Mononuclear cell (primary cell): ENCODE measurements around the gene PCED1A. TPM values are rescaled to one million over a fixed set of nuclear protein-coding genes. Genes with fewer than 3 reads are reported as not detected.

ENCODE experiments used
- H3K27me3 ChIP-seq: 2 replicates; pipeline ENCODE4 v1.6.0; 2011; ENCODE audit warnings: low read length, control low read depth; ENCODE audit not compliant: insufficient read depth
- H3K4me1 ChIP-seq: 2 replicates; pipeline ENCODE4 v1.5.1; 2011; ENCODE audit warnings: mild to moderate bottlenecking, low read length, control low read depth; ENCODE audit not compliant: insufficient read depth
- H3K4me3 ChIP-seq: 2 replicates; pipeline ENCODE4 v1.5.1; 2011; ENCODE audit warnings: mild to moderate bottlenecking, low read length, moderate library complexity
- H3K9me3 ChIP-seq: 2 replicates; pipeline ENCODE4 v1.5.1; 2011; ENCODE audit warnings: low read depth, mild to moderate bottlenecking, control low read depth, low read length
- total RNA-seq: library from RNA; depleted of rRNA; stranded (reverse); fragments of >200 nt; gene quantifications from one replicate; pipeline ENCODE4 v1.2.3, GENCODE V29; 2012

PCED1A gene, protein sequence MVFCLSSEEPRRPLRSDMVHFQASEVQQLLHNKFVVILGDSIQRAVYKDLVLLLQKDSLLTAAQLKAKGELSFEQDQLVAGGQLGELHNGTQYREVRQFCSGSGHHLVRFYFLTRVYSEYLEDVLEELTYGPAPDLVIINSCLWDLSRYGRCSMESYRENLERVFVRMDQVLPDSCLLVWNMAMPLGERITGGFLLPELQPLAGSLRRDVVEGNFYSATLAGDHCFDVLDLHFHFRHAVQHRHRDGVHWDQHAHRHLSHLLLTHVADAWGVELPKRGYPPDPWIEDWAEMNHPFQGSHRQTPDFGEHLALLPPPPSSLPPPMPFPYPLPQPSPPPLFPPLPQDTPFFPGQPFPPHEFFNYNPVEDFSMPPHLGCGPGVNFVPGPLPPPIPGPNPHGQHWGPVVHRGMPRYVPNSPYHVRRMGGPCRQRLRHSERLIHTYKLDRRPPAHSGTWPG
- 30.0 TPM for total RNA-seq

- H3K27me3 ChIP-seq = no peaks in the 10 kb centered on the region
- peak within 1 kb of the TSS; percentile 84 for H3K4me3 ChIP-seq
- peaks cover 25% of the 10 kb centered on the region for H3K4me1 ChIP-seq
- H3K9me3 ChIP-seq = no peaks in the 10 kb centered on the region
Measured at GRCh38 chr20:2840138-2840966, at the start of gene PCED1A, which contains the start of gene VPS16. TSS of gene PCED1A (minus strand) at chr20:2840655. CDS start at chr20:2839912, 743 bp downstream. TSS of gene VPS16 (plus strand) at chr20:2840745. CDS start at chr20:2840775, 30 bp downstream.

GRCh38 chr20:2889797-2890196 is 49.3 kb upstream of the PCED1A start:
- no peak overlapping the region for H3K4me3 ChIP-seq
- H3K4me1 ChIP-seq = peaks cover 6% of the 10 kb centered on the region
- H3K9me3 ChIP-seq = no peaks in the 10 kb centered on the region
- no peaks in the 10 kb centered on the region for H3K27me3 ChIP-seq

GRCh38 chr20:2889209-2889608 is 48.8 kb upstream of the PCED1A start:
- Histone ChIP-seq H3K27me3 (no peaks in the 10 kb centered on the region), H3K4me3 (no peak overlapping the region), H3K9me3 (no peaks in the 10 kb centered on the region), H3K4me1 (peaks cover 6% of the 10 kb centered on the region)

- Histone ChIP-seq H3K4me3 (no peak overlapping the region), H3K9me3 (no peaks in the 10 kb centered on the region), H3K4me1 (peaks cover 6% of the 10 kb centered on the region), H3K27me3 (no peaks in the 10 kb centered on the region)
Measured at GRCh38 chr20:2888224-2888955, 47.9 kb upstream of the PCED1A start.

DNA sequence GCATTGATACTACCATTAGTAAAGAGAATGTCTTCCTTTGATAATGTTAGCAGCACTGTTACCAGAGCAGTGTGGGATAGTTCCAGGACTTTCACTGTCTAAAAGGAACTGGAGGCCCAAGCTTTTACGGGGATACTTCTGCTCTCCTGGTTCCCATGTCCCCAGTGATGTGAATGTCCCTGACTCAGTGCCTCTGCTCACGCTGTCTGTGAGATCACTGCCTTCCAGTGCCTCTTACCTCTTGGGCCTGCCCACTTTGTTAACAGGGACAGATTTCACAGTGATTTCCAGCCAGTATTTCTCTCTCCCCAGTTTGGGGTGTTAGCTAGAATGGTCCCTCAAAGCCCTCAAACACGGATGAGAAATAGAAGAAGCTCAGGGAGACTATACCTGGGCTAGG is 47.3 kb upstream of the PCED1A start:
- Histone ChIP-seq H3K4me3 (no peak overlapping the region), H3K4me1 (peaks cover 6% of the 10 kb centered on the region), H3K9me3 (no peaks in the 10 kb centered on the region), H3K27me3 (no peaks in the 10 kb centered on the region)

DNA sequence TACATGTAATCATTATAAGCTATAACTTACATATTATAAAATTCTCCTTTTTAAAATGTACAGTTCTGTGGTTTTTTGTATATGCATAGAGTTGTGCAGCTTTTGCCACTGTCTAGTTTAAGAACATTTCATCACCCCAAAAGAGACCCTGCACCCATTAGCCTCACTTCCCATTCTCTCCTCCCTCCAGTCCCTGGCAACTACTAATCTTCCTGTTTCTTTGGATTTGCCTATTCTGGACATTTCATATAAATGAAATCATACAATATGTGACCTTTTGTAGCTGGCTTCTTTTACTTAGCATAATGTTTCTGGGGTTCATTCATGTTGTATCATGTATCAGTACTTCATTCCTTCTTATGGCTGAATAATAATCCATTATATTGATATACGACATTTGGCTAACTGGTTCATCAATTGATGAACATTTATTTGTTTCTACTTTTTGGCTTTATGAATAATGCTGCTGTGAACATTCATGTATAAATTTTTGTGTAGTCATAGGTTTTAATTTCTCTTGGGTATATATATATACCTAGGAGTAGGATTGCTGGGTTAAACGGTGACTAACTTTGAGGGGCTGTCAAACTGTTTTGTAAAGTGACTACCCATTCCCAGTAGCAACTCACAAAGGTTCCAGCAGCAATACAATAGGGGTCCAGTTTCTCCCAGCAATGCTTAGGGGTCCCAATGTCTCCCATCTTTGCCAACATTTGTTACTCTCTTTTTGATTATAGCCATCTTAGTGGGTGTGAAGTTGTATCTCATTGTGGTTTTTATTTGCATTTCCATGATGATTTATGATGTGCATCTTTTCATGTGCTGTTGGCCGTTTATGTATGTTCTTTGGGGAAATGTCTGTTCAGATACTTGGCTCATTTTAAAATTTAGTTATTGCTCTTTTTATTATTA is 43.5 kb upstream of the PCED1A start:
- no peaks in the 10 kb centered on the region for H3K9me3 ChIP-seq
- H3K4me1 ChIP-seq = peaks cover 9% of the 10 kb centered on the region
- H3K27me3 ChIP-seq = no peaks in the 10 kb centered on the region
- H3K4me3 ChIP-seq = no peak overlapping the region

- Histone ChIP-seq H3K9me3 (no peaks in the 10 kb centered on the region), H3K4me1 (peaks cover 12% of the 10 kb centered on the region), H3K4me3 (no peak overlapping the region), H3K27me3 (no peaks in the 10 kb centered on the region)
Measured at GRCh38 chr20:2880650-2881049, 40.2 kb upstream of the PCED1A start.

GRCh38 chr20:2879146-2879545 is 38.7 kb upstream of the PCED1A start:
- Histone ChIP-seq H3K9me3 (no peaks in the 10 kb centered on the region), H3K27me3 (no peaks in the 10 kb centered on the region), H3K4me3 (no peak overlapping the region), H3K4me1 (peaks cover 27% of the 10 kb centered on the region)

- Histone ChIP-seq H3K4me1 (peaks cover 32% of the 10 kb centered on the region), H3K4me3 (no peak overlapping the region), H3K27me3 (no peaks in the 10 kb centered on the region), H3K9me3 (no peaks in the 10 kb centered on the region)
Measured at GRCh38 chr20:2878515-2878914, 38.1 kb upstream of the PCED1A start.

- Histone ChIP-seq H3K9me3 (no peaks in the 10 kb centered on the region), H3K4me3 (no peak overlapping the region), H3K27me3 (no peaks in the 10 kb centered on the region), H3K4me1 (peaks cover 56% of the 10 kb centered on the region)
Measured at GRCh38 chr20:2875690-2876203, 35.3 kb upstream of the PCED1A start.

DNA sequence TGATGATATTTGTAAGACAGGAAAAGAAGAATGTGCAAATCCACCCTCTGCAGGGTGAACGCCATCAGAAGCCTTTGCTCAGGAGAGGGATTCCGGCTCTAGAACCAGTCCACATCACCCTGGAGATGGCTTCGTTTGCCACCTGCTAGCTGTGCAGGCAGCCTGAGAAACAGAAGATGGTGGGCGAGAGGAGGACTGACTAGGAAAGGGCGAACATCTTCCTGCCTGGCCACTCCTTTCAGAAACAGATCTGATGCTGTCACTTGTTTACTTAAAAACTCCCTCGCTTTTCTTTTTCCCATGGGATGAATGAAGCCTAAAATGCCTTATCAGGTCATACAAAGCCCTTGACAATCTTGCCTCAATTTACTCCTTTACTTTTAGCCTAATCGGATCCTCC is 34.0 kb upstream of the PCED1A start:
- no peaks in the 10 kb centered on the region for H3K9me3 ChIP-seq
- H3K4me1 ChIP-seq = peaks cover 62% of the 10 kb centered on the region
- peak overlapping the region; percentile 83 for H3K4me3 ChIP-seq
- H3K27me3 ChIP-seq = no peaks in the 10 kb centered on the region

GRCh38 chr20:2873747-2874041 is 33.2 kb upstream of the PCED1A start:
- Histone ChIP-seq H3K9me3 (no peaks in the 10 kb centered on the region), H3K27me3 (no peaks in the 10 kb centered on the region), H3K4me3 (peak overlapping the region; percentile 83), H3K4me1 (peaks cover 59% of the 10 kb centered on the region)

- Histone ChIP-seq H3K4me1 (peaks cover 59% of the 10 kb centered on the region), H3K4me3 (peak within 1 kb of the TSS; percentile 83), H3K27me3 (no peaks in the 10 kb centered on the region), H3K9me3 (no peaks in the 10 kb centered on the region)
Measured at GRCh38 chr20:2873010-2873746, 32.7 kb upstream of the PCED1A start, which contains the start of gene PTPRA. TSS of gene PTPRA (plus strand) at chr20:2873481. CDS start at chr20:2964278, 90,797 bp downstream.
